Measurements from ENCODE around the gene MAFG. TPM values are rescaled to one million over a fixed set of nuclear protein-coding genes. Genes with fewer than 3 reads are reported as not detected.

Gene MAFG
- polyA plus RNA-seq, 1 donor from 2014 or later = 11.8 TPM

- Histone ChIP-seq H3K79me2 (replicated peaks; ENCODE audit: insufficient read depth, low read length) (no peaks in the 10 kb centered on the region), H2AFZ (ENCODE audit: low read depth, low read length) (no peak overlapping the region), H3K27ac (ENCODE audit: low read length) (no peak overlapping the region), H3K4me2 (ENCODE audit: low read length) (no peak overlapping the region), H3K9me2 (ENCODE audit: insufficient read depth, low read length) (no peaks in the 10 kb centered on the region), H3K9me3 (ENCODE audit: low read length) (no peaks in the 10 kb centered on the region), H3K4me3 (ENCODE audit: low read length) (no peak overlapping the region), H3K36me3 (ENCODE audit: insufficient read depth, low read length) (no peaks in the 10 kb centered on the region), H3F3A (ENCODE audit: insufficient read depth, low read length, poor library complexity, severe bottlenecking) (no peaks in the 10 kb centered on the region), H4K20me1 (ENCODE audit: insufficient read depth) (no peaks in the 10 kb centered on the region), H3K27me3 (ENCODE audit: insufficient read depth, low read depth, low read length) (peaks cover 63% of the 10 kb centered on the region), H3K9ac (ENCODE audit: low read length) (no peak overlapping the region)
- TF ChIP-seq MXI1 (conservative IDR thresholded peaks at IDR 0.05; ENCODE audit: poor library complexity, severe bottlenecking) (no peak), REST (IDR thresholded peaks at IDR 0.05; ENCODE audit: borderline replicate concordance) (no peak), RAD21 (conservative IDR thresholded peaks at IDR 0.05) (no peak), SMC3 (conservative IDR thresholded peaks at IDR 0.05; ENCODE audit: poor library complexity) (no peak), POLR2AphosphoS5 (IDR thresholded peaks at IDR 0.05) (no peak), TAF1 (IDR thresholded peaks at IDR 0.05; ENCODE audit: low read depth) (no peak)
These were observed 34.3 kb upstream of the MAFG start for GRCh38 chr17:81961521-81962498.

GRCh38 chr17:81961087-81961511 is 33.6 kb upstream of the MAFG start, which contains the start of gene NOTUM:
Gene NOTUM (minus strand): TSS chr17:81961187. CDS start chr17:81960909, 278 bp downstream.
- no peaks in the 10 kb centered on the region for H3K9me3 ChIP-seq (ENCODE audit: low read length)
- H3K79me2 ChIP-seq (replicated peaks; ENCODE audit: insufficient read depth, low read length) = no peaks in the 10 kb centered on the region
- no peaks in the 10 kb centered on the region for H4K20me1 ChIP-seq (ENCODE audit: insufficient read depth)
- H3K9ac ChIP-seq (ENCODE audit: low read length) = no peak within 1 kb of the TSS
- H3K4me2 ChIP-seq (ENCODE audit: low read length) = no peak within 1 kb of the TSS
- TF ChIP-seq REST (IDR thresholded peaks at IDR 0.05; ENCODE audit: borderline replicate concordance) = no peak
- no peak for TF ChIP-seq POLR2AphosphoS5 (IDR thresholded peaks at IDR 0.05)
- no peak for TF ChIP-seq EZH2 (IDR thresholded peaks at IDR 0.05; ENCODE audit: borderline replicate concordance, insufficient read depth, low read length, poor library complexity, severe bottlenecking)
- no peak for TF ChIP-seq EP300 (conservative IDR thresholded peaks at IDR 0.05; ENCODE audit: poor library complexity, severe bottlenecking)
- TF ChIP-seq MXI1 (conservative IDR thresholded peaks at IDR 0.05; ENCODE audit: poor library complexity, severe bottlenecking) = no peak
- TF ChIP-seq CTCF (IDR thresholded peaks at IDR 0.05; ENCODE audit: poor library complexity, severe bottlenecking) = no peak
- TF ChIP-seq TAF1 (IDR thresholded peaks at IDR 0.05; ENCODE audit: low read depth) = no peak
- TF ChIP-seq SMC3 (conservative IDR thresholded peaks at IDR 0.05; ENCODE audit: poor library complexity) = no peak
- no peak for TF ChIP-seq RAD21 (conservative IDR thresholded peaks at IDR 0.05)
- peak within 1 kb of the TSS; percentile 50 for H3K4me3 ChIP-seq (ENCODE audit: low read length)
- H2AFZ ChIP-seq (ENCODE audit: low read depth, low read length) = no peak within 1 kb of the TSS
- peaks cover 63% of the 10 kb centered on the region for H3K27me3 ChIP-seq (ENCODE audit: insufficient read depth, low read depth, low read length)
- H3K27ac ChIP-seq (ENCODE audit: low read length) = no peak within 1 kb of the TSS
- no peaks in the 10 kb centered on the region for H3F3A ChIP-seq (ENCODE audit: insufficient read depth, low read length, poor library complexity, severe bottlenecking)
- H3K36me3 ChIP-seq (ENCODE audit: insufficient read depth, low read length) = no peaks in the 10 kb centered on the region
- no peaks in the 10 kb centered on the region for H3K9me2 ChIP-seq (ENCODE audit: insufficient read depth, low read length)
